ENCODE data around the gene RBM34. TPM values are rescaled to one million over a fixed set of nuclear protein-coding genes. Genes with fewer than 3 reads are reported as not detected.
"Not testable (repeated sequence)": the region's sequence is repeated elsewhere in the genome, so short reads cannot be mapped to it uniquely, and the experiment has no call there.

RBM34 gene
- total RNA-seq, 1 donor from 2014 or later, result 72.1 TPM

DNA sequence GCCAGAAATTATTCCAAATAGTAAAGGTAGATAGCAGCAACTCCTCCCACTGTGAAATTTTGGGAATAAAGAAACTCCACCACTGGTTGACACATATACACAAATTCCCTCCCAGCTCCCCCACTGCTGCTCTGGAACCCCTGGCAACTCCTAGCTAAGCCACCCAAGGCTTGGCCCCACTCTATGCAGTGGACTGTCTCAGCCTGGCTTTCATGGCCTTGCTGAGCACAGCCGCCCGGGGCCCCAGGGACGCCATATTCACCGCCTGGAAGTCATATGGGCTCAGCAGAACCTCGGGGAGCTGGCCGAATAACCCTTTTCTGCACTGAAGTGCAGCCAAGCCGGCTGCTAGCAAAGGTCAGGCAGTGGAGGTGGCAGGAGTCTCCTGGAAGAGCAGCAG, 15.4 kb upstream of the RBM34 start:
- Mint-ChIP-seq H3K27ac (no peak overlapping the region), H3K36me3 (peaks cover 34% of the 10 kb centered on the region), H3K4me1 (no peaks in the 10 kb centered on the region), H3K4me3 (no peak overlapping the region), H3K27me3 (ENCODE audit: low read depth) (no peaks in the 10 kb centered on the region), H3K9me3 (no peaks in the 10 kb centered on the region)
- TF ChIP-seq, protein P1, sequence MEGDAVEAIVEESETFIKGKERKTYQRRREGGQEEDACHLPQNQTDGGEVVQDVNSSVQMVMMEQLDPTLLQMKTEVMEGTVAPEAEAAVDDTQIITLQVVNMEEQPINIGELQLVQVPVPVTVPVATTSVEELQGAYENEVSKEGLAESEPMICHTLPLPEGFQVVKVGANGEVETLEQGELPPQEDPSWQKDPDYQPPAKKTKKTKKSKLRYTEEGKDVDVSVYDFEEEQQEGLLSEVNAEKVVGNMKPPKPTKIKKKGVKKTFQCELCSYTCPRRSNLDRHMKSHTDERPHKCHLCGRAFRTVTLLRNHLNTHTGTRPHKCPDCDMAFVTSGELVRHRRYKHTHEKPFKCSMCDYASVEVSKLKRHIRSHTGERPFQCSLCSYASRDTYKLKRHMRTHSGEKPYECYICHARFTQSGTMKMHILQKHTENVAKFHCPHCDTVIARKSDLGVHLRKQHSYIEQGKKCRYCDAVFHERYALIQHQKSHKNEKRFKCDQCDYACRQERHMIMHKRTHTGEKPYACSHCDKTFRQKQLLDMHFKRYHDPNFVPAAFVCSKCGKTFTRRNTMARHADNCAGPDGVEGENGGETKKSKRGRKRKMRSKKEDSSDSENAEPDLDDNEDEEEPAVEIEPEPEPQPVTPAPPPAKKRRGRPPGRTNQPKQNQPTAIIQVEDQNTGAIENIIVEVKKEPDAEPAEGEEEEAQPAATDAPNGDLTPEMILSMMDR (IDR thresholded peaks at IDR 0.05; ENCODE audit: unreplicated experiment), result no peak
- no peak for DNase-seq (ENCODE audit: low spot score in 2 of 2, unreplicated experiment in 2 of 2)

DNA sequence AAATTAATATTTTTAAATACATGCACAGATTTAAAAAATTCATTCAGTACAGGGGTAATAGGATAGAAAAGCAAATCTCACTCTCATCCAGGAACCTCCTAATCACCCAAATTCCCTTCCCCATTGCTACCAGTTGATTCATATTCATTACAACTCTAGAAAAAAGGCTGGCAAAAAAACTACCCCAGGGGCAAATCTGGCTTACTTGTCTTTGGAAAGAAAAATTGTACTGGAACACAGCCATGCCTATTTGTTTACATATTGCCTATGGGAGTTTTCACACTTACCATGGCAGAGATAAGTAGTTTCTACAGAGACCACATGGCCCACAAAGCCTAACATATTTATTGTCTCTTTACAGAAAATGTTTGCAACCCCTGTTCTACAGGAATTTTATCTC, 8.9 kb upstream of the RBM34 start:
- Mint-ChIP-seq H3K9me3 (no peaks in the 10 kb centered on the region), H3K27ac (no peak overlapping the region), H3K4me1 (no peaks in the 10 kb centered on the region), H3K36me3 (peaks cover 37% of the 10 kb centered on the region), H3K4me3 (no peak overlapping the region), H3K27me3 (ENCODE audit: low read depth) (no peaks in the 10 kb centered on the region)
- TF ChIP-seq, protein P1 (IDR thresholded peaks at IDR 0.05; ENCODE audit: unreplicated experiment), result no peak
- no peak for DNase-seq (ENCODE audit: low spot score in 2 of 2, unreplicated experiment in 2 of 2)

DNA sequence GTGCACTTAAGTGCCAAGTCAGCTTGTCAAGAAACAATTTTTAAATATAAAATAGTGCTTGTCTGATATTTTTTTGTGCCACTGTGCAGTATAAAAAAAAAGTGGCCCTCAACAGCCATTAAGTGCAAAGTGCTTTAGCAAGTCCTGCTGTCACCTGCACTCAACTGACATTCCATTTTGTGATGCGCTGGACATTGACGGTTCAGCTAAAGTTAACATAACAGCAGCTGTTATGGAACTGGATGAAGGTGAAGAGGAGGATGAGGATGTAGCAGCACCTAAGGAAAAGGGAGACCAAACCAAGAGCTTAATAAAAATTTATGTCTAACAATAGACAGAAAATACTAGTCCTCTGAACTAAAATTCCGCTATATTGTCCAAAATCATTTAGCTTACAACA, 7.3 kb upstream of the RBM34 start:
- TF ChIP-seq, protein P1 (IDR thresholded peaks at IDR 0.05; ENCODE audit: unreplicated experiment), result no peak
- no peak for DNase-seq (ENCODE audit: low spot score in 2 of 2, unreplicated experiment in 2 of 2)
- Mint-ChIP-seq H3K4me3 (no peak overlapping the region), H3K4me1 (no peaks in the 10 kb centered on the region), H3K27ac (no peak overlapping the region), H3K36me3 (peaks cover 27% of the 10 kb centered on the region), H3K9me3 (no peaks in the 10 kb centered on the region), H3K27me3 (ENCODE audit: low read depth) (no peaks in the 10 kb centered on the region)

DNA sequence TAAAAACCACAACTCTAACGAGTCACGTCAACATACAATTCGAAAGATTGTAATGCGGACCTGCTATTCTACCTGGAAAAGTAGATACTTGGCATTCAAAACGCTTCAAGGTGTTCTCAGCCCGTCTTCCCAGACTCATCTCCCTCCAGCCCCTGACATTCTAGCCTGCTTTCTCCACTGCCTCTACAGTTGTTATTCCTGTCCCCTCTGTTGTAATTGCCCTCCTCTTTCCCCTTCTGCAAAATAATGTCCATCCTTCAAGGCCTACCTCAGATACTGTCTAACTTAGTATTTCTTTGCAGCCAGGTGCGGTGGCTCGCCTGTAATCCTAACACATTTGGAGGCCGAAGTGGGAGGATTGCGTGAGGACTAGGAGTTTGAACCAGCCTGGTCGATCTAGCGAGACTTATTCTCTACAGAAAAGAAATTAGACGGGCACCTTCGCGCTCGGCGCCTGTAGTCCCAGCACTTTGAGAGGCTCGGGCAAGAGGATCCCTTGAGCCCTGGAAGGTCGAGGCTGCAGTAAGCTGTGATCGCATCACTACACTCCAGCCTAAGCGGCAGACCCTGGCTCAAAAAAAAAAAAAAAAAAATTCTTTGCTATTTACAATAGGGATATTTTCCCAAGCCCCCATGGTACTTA, 756 bp upstream of the RBM34 start:
- peaks cover 2% of the 10 kb centered on the region for H3K36me3 Mint-ChIP-seq
- no peaks in the 10 kb centered on the region for H3K9me3 Mint-ChIP-seq
- peak overlapping the region; percentile 95 for H3K27ac Mint-ChIP-seq
- no peak for DNase-seq (ENCODE audit: low spot score in 2 of 2, unreplicated experiment in 2 of 2)
- no peaks in the 10 kb centered on the region for H3K27me3 Mint-ChIP-seq (ENCODE audit: low read depth)
- H3K4me3 Mint-ChIP-seq, result peak overlapping the region; percentile 93
- TF ChIP-seq, protein P1 (IDR thresholded peaks at IDR 0.05; ENCODE audit: unreplicated experiment), result no peak
- peaks cover 13% of the 10 kb centered on the region for H3K4me1 Mint-ChIP-seq

DNA sequence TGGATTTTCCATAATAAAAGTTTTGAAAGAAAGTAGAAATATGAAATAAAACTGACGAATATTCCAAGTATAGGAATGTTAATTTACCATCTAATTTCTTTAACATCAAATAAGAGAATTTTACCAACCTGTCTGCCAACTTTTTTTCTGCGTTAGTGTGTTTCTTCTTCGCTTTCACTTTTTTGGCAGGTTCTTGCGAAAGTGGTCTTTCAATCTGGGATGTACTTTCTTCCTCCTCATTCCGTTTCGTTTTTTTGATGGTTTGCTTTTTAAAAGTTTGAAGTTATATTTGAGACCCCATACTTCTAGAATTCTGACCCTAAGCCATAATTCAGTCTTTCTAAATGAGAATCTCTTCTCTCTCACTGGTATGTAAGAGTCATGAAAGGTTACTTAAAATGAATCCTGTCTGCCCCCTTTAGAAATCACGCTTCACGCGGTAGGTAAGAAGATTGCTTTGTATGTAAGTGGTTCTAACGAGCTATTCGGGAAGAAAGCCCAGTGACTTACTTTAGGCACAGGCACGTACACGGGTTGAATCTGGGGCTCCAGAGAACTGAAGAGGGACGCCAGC, 580 bp downstream of the RBM34 start:
- Mint-ChIP-seq H3K4me3 (peak overlapping the region; percentile 93), H3K27me3 (ENCODE audit: low read depth) (no peaks in the 10 kb centered on the region), H3K36me3 (peaks cover 2% of the 10 kb centered on the region), H3K27ac (peak overlapping the region; percentile 95), H3K4me1 (peaks cover 13% of the 10 kb centered on the region), H3K9me3 (no peaks in the 10 kb centered on the region)
- no peak for DNase-seq (ENCODE audit: low spot score in 2 of 2, unreplicated experiment in 2 of 2)
- TF ChIP-seq, protein P1 (IDR thresholded peaks at IDR 0.05; ENCODE audit: unreplicated experiment), result no peak

DNA sequence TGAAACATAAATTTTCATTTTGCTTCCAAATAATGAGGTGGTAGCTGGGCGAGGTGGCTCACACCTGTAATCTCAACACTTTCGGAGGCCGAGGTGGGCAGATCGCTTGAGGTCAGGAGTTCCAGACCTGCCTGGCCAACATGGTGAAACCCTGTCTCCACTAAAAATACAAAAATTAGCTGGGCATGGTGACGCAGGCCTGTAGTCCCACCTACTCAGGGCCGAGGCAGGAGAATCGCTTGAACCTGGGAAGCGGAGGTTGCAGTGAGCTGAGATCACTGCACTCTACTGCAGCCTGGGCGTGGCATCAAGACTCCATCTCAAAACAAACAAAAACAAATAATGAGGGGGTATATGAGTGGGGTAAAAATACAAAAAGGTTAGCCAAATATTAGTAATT, 1.1 kb downstream of the RBM34 start:
- Mint-ChIP-seq H3K4me3 (peak overlapping the region; percentile 93), H3K27ac (peak overlapping the region; percentile 91), H3K4me1 (peaks cover 13% of the 10 kb centered on the region)
- H3K27me3 Mint-ChIP-seq (ENCODE audit: low read depth); H3K36me3 Mint-ChIP-seq; H3K9me3 Mint-ChIP-seq; DNase-seq (ENCODE audit: low spot score in 2 of 2, unreplicated experiment in 2 of 2): not testable (repeated sequence)

DNA sequence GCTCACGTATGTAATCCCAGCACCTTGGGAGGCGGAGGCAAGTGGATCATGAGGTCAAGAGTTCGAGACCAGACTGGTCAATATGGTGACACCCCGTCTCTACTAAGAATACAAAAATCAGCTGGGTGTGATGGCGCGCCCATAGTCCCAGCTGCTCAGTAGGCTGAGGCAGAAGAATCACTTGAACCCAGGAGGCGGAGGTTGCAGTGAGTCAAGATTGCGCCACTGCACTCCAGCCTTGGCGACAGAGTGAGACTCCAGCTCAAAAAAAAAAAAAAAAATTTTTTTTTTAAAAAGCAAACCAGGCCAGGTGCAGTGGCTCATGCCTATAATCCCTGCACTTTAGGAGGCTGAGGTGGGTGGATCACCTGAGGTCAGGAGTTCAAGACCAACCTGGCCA, 1.8 kb downstream of the RBM34 start:
- not testable (repeated sequence) for H3K27ac Mint-ChIP-seq

More for the DNA sequence above, 1.8 kb downstream of the RBM34 start:
- not testable (repeated sequence) for H3K27me3 Mint-ChIP-seq (ENCODE audit: low read depth); H3K9me3 Mint-ChIP-seq; H3K4me3 Mint-ChIP-seq; DNase-seq (ENCODE audit: low spot score in 2 of 2, unreplicated experiment in 2 of 2); H3K36me3 Mint-ChIP-seq
- H3K4me1 Mint-ChIP-seq, result peaks cover 13% of the 10 kb centered on the region

Data from mesothelial cell of epicardium (in vitro differentiated cells).